HL-60 (cell line): ENCODE data around the gene ALX3.

ENCODE experiments used
- DNase-seq, 2 experiments: peaks; one replicate each; pipeline ENCODE4 v3.0.0-alpha.2; 2010 to 2020; ENCODE audit warnings: low read depth in 1 of 2, low spot score in 1 of 2
- H3K27ac ChIP-seq: fragments of 250-450 bp; sonication (Bioruptor Pico); replicated peaks from 2 replicates; pipeline ENCODE4 v1.5.1; 2020; ENCODE audit warnings: mild to moderate bottlenecking, moderate library complexity
- H3K27me3 ChIP-seq: fragments of 250-450 bp; sonication (Bioruptor Pico); 2 replicates; pipeline ENCODE4 v1.5.1; 2021; ENCODE audit warnings: mild to moderate bottlenecking, moderate library complexity; ENCODE audit not compliant: insufficient read depth, poor library complexity, severe bottlenecking
- H3K4me3 ChIP-seq: replicated peaks from 2 replicates; pipeline ENCODE4 v1.5.1; 2011; ENCODE audit warnings: mild to moderate bottlenecking, control low read depth, low read length; ENCODE audit not compliant: insufficient read depth
- GABPA ChIP-seq: IDR thresholded peaks from 2 replicates; pipeline ENCODE4 v1.6.1; 2012; ENCODE audit warnings: low read depth
- POLR2AphosphoS5 ChIP-seq: IDR thresholded peaks from 2 replicates; pipeline ENCODE4 v1.6.1; 2012; ENCODE audit warnings: low read depth
- SPI1 ChIP-seq: IDR thresholded peaks from 2 replicates; pipeline ENCODE4 v1.6.1; 2012; ENCODE audit warnings: low read depth, mild to moderate bottlenecking, borderline replicate concordance
- TF ChIP-seq, protein P1 (sequence below): IDR thresholded peaks from one replicate; pipeline ENCODE4 v1.5.1; 2011; ENCODE audit warnings: low read length, control low read depth, inconsistent platforms; ENCODE audit not compliant: insufficient read depth
- TF ChIP-seq, protein P2 (sequence below): IDR thresholded peaks from 2 replicates; pipeline ENCODE4 v1.6.1; 2012; ENCODE audit warnings: low read depth; ENCODE audit not compliant: insufficient replicate concordance

ALX3 gene

GRCh38 chr1:110067479-110067892, 3.0 kb downstream of the ALX3 start:
- H3K4me3 ChIP-seq = no peak overlapping the region
- H3K27ac ChIP-seq = no peak overlapping the region
- DNase-seq = no peak
- no peak for TF ChIP-seq GABPA
- no peak for TF ChIP-seq POLR2AphosphoS5
- TF ChIP-seq SPI1 = no peak
- TF ChIP-seq, protein P1, sequence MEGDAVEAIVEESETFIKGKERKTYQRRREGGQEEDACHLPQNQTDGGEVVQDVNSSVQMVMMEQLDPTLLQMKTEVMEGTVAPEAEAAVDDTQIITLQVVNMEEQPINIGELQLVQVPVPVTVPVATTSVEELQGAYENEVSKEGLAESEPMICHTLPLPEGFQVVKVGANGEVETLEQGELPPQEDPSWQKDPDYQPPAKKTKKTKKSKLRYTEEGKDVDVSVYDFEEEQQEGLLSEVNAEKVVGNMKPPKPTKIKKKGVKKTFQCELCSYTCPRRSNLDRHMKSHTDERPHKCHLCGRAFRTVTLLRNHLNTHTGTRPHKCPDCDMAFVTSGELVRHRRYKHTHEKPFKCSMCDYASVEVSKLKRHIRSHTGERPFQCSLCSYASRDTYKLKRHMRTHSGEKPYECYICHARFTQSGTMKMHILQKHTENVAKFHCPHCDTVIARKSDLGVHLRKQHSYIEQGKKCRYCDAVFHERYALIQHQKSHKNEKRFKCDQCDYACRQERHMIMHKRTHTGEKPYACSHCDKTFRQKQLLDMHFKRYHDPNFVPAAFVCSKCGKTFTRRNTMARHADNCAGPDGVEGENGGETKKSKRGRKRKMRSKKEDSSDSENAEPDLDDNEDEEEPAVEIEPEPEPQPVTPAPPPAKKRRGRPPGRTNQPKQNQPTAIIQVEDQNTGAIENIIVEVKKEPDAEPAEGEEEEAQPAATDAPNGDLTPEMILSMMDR = no peak
- TF ChIP-seq, protein P2, sequence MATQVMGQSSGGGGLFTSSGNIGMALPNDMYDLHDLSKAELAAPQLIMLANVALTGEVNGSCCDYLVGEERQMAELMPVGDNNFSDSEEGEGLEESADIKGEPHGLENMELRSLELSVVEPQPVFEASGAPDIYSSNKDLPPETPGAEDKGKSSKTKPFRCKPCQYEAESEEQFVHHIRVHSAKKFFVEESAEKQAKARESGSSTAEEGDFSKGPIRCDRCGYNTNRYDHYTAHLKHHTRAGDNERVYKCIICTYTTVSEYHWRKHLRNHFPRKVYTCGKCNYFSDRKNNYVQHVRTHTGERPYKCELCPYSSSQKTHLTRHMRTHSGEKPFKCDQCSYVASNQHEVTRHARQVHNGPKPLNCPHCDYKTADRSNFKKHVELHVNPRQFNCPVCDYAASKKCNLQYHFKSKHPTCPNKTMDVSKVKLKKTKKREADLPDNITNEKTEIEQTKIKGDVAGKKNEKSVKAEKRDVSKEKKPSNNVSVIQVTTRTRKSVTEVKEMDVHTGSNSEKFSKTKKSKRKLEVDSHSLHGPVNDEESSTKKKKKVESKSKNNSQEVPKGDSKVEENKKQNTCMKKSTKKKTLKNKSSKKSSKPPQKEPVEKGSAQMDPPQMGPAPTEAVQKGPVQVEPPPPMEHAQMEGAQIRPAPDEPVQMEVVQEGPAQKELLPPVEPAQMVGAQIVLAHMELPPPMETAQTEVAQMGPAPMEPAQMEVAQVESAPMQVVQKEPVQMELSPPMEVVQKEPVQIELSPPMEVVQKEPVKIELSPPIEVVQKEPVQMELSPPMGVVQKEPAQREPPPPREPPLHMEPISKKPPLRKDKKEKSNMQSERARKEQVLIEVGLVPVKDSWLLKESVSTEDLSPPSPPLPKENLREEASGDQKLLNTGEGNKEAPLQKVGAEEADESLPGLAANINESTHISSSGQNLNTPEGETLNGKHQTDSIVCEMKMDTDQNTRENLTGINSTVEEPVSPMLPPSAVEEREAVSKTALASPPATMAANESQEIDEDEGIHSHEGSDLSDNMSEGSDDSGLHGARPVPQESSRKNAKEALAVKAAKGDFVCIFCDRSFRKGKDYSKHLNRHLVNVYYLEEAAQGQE = no peak
- peaks cover 54% of the 10 kb centered on the region for H3K27me3 ChIP-seq

DNA sequence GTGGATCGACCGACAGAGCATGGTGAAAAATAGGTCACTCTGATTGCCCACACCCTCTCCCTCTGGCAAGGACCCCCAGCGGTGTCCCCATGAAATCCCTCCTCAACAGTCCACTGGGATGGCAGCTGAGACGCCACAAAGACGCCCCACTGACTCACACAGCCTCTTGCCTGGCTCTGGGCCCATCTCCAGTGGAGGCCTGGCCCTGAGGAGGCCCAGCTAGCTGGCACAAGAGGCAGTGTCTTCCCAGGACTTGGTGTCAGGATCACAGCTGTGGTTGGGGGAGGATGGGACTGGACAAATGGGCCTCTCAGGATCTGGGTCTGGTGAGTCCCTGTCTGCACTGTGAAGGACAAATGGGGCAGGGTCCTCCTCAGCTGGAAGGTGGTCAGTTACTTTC, 4.6 kb downstream of the ALX3 start:
- H3K27me3 ChIP-seq = peaks cover 39% of the 10 kb centered on the region
- H3K4me3 ChIP-seq = no peak overlapping the region
- no peak overlapping the region for H3K27ac ChIP-seq
- TF ChIP-seq POLR2AphosphoS5 = no peak
- no peak for TF ChIP-seq SPI1
- TF ChIP-seq, protein P2 = no peak
- TF ChIP-seq GABPA = no peak
- TF ChIP-seq, protein P1 = no peak
- no peak for DNase-seq

- H3K27ac ChIP-seq = no peak overlapping the region
- H3K27me3 ChIP-seq = peaks cover 33% of the 10 kb centered on the region
Measured at GRCh38 chr1:110064576-110065337, 5.7 kb downstream of the ALX3 start.

More at GRCh38 chr1:110064576-110065337, 5.7 kb downstream of the ALX3 start:
- no peak for DNase-seq
- H3K4me3 ChIP-seq = no peak overlapping the region
- TF ChIP-seq, protein P1 = no peak
- TF ChIP-seq, protein P2 = no peak
- TF ChIP-seq SPI1 = no peak
- no peak for TF ChIP-seq GABPA
- TF ChIP-seq POLR2AphosphoS5 = no peak
